Caki2 (cell line): ENCODE data around the gene PRR5. TPM values are rescaled to one million over a fixed set of nuclear protein-coding genes. Genes with fewer than 3 reads are reported as not detected.

Experiments
- DNase-seq: peaks from one replicate; pipeline ENCODE4 v3.0.0-alpha.2; 2015; ENCODE audit warnings: low read depth
- in situ Hi-C: cut with HindIII; loops from 2 replicates; pipeline ENCODE4 v1.10.0; 2016; ENCODE audit warnings: low sequenced_read_pairs, low pct_unique_long_range_greater_than_20kb, mixed read lengths
- total RNA-seq: library from RNA; depleted of rRNA; stranded (reverse); fragments of >200 nt; shearing (Covaris generic); gene quantifications from 2 replicates; pipeline ENCODE4 v1.2.3, GENCODE V29; 2014; ENCODE audit warnings: low replicate concordance

Gene PRR5
- total RNA-seq, 1 experiment from 2014 or later = 65.0 TPM

DNA sequence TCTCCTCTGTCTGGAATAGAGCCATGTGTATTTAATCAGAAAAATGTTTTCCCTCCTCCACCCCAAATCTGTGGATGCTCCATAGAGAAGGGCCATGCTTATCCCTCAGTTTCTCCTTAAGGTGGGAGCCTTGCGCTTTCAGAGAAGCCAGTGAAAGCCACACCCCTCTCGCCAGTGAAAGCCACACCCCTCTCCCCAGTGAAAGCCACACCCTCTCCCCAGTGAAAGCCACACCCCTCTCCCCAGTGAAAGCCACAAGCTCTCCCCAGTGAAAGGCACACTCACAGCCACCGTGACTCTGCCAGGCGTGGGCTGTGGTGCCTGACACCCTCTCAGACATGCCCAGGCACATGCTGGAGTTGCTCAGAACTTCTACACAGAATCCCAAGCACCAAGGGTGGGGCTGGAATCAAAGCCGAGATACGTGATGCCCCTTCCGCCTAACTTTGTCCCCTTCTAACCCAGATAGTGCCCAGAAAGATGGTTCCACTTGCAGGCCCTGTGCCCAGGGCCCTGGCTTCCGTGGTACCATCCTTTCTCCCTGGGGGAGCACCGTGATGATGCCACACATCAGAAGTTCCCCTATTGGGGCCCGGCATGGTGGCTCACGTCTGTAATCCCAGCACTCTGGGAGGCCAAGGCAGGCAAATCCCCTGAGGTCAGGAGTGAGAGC lies 16.5 kb upstream of the PRR5 start:
- in situ Hi-C loops = no loop called here
- peak; percentile 92 for DNase-seq

DNA sequence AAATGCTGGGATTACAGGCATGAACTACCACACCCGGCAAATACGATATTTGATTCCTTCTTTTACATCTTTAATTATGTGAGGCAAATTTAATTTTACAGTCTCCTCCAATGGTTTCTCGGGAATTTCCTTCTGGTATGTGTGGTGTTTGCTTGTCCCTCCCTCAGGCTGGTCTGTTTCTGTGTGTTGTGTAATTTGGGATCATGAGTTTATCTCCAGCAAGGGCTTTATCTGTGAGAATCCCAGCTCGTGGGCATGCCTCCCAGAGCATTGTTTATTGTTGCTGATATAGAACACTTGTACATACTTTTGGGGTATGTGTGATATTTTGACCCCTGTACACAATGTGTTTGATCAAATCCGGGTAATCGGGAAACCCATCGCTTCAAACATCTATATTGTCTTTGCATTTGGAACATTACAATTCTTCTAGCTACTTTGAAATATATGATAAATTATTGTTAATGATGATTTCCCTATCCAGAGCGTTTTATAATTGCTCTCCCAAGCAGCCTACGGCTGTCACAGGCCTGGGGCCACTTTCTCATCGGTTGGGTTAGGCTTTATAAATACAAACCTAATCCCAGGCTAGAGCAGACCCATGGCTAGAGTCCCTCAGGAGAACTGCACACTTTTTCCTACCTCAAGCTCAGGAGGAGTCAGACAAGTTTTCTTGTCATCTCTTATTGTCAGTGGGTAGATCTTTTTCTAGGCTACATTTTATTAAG lies 15.0 kb upstream of the PRR5 start:
- in situ Hi-C loops = no loop called here
- no peak for DNase-seq

DNA sequence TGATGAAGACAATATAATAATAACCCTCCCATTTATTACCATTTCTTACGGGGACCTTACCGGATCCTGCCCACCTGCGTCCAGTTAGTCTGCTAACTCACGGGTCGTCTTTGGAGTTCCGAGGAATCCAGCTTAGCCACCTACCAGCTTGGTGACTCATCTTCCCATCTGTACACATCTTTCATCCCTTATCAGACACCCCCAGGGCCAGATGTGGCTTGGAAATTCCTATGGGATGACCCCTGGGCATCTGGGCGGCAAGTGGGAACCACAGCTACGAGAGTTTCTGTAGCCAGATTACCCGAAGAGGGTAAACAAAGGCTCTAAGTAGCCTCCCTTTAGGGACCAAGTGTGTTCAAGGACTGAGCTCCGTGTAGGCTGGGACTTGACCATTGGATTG lies 12.8 kb upstream of the PRR5 start:
- in situ Hi-C loops = no loop called here
- DNase-seq = no peak

DNA sequence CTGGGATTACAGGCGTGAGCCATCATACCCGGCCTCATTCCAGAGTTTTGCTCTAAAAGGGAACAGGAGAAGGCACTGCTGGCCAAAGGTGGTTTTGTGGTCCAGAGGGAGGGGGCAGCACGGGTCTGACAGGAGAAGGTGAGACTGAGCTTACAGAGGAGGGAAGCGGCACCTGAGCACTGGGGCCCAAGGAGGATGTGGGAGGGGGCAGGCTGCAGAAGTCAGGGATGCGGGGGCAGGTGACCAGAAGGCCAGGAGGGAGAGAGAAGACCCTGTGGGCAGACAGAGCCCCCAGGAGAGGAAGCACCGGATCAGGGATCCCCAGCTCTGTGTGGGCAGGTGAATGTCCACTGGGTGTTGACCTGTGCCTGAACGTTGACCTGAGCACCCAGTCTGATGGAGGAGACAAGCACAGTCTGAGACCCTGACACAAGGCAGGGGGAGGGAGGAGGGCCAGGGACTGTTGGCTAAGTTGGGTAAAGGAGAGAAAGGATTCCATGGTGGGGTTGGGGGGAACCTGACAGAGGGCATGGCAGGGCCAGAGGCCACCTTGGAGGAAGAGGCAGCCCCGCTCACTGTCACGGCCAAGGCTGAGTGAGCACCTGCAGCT lies 12.0 kb upstream of the PRR5 start:
- in situ Hi-C loops = no loop called here
- no peak for DNase-seq

DNA sequence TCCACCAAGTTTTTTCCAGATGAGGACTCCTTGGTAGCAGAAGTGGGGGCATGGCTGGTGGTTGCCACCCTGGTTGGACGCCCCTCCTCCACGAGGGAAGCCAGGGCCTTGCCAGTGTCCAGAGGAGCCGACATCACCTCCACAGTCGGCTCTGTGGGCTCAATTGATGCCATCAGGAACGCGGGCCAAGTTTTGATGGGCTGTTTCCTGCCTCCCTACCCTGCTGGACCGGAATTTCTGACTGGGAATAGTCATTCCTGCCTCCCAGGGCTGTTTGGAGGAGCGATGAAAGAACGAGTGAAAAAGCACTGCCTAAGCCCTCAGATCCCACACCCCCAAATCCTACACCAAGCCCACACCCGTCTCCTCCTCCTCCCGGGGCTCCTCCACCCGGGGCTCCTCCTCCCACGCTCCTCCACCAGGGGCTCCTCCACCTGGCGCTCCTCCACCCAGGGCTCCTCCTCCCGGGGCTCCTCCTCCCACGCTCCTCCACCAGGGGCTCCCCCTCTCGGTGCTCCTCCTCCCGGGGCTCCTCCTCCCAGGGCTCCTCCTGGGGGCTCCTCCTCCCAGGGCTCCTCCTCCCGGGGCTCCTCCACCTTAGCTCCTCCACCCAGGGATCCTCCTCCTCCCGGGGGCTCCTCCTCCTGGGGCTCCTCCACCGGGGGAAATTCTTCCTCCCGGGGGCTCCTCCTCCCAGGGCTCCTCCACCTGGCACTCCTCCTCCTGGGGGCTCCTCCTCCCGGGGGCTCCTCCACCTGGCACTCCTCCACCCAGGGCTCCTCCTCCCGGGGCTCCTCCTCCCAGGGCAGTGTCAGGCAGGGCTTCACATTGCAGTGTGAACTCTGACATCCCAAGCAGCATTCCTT lies 10.0 kb upstream of the PRR5 start:
- in situ Hi-C loops = no loop called here
- peak; percentile 27 for DNase-seq

DNA sequence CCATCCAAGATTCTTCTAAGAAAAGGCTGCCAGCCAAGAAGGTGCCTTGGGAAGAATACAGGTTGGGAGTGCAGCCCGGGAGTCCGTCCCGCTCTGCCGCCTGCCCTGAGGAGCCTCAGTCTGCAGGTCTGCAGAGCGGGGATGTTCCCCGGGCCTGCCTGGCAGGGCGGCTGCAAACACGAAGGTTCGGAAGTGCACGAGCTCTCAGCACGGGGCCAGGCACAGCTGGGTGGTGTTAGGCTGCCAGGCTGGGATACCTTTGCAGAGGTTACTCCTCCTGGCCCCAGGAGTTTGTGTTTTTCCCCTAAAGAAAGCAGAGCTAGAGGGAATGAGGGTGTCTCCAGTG lies 9.4 kb upstream of the PRR5 start:
- no peak for DNase-seq
- in situ Hi-C loops = no loop called here

DNA sequence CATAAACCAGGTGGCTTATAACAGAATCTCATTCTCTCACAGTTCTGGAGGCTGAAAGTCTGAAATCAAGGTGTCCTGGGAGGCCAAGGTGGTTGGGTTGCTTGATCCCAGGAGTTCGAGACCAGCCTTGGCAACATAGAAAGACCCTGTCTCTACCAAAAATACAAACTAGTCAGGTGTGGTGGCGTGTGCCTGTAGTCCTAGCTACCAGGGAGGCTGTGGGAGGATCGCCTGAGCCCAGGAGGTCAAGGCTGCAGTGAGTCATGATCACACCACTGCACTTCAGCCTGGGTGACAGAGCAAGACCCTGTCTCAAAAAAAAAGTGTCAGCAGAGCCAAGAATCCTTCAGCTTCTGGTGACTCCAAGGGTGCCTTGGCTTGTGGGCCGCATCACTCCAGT lies 8.9 kb upstream of the PRR5 start:
- peak; percentile 40 for DNase-seq
- in situ Hi-C loops = no loop called here

DNA sequence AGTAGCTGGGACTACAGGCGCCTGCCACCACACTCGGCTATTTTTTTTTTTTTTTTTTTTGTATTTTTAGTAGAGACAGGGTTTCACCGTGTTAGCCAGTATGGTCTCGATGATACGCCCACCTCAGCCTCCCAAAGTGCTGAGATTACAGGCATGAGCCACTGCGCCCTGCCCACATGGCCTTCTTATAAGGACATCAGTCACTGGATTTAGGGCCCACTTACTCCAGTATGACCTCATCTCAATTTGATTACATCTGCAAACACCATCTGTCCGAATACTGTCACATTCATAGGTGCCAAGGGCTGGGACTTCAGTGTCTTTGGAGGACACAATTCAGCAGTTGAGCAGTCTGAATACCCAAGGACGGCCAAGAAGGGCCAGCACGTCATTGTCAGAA lies 8.2 kb upstream of the PRR5 start:
- no peak for DNase-seq
- in situ Hi-C loops = no loop called here

DNA sequence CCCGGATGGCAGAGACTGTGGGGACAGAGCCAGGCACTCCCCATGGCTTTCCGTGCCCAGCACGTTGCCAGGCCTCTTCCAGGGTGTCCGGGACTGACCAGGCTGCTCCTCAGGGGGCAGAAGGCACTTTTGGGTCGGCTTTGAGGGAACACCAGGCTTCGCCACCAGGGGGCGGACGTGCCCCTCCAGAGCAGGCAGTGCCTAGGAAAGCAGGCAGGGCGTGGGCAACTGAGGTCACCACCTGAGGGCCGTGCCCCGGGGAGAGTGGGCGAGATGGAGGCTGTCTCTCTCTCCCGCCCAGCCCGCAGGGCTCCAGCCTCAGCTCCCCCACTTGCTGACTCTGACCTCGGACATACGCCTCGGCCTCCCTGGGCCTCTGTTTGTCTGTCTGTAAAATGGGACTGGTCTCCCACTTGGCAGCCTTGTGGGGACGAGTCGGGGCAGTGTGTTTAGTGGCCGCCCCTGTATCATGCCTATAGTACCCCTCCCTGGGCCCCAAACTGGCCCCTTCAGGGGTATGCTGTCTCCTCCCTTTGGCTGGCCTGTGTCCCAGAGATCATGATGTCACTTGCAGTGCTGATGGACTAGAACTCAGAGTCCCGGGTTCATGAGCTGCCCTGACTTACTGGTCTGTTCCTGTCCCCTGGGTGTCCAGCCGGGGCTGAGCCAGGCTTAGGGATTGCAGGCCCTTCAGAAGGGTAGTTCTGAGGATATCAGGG lies 4.4 kb upstream of the PRR5 start:
- peak; percentile 67 for DNase-seq

DNA sequence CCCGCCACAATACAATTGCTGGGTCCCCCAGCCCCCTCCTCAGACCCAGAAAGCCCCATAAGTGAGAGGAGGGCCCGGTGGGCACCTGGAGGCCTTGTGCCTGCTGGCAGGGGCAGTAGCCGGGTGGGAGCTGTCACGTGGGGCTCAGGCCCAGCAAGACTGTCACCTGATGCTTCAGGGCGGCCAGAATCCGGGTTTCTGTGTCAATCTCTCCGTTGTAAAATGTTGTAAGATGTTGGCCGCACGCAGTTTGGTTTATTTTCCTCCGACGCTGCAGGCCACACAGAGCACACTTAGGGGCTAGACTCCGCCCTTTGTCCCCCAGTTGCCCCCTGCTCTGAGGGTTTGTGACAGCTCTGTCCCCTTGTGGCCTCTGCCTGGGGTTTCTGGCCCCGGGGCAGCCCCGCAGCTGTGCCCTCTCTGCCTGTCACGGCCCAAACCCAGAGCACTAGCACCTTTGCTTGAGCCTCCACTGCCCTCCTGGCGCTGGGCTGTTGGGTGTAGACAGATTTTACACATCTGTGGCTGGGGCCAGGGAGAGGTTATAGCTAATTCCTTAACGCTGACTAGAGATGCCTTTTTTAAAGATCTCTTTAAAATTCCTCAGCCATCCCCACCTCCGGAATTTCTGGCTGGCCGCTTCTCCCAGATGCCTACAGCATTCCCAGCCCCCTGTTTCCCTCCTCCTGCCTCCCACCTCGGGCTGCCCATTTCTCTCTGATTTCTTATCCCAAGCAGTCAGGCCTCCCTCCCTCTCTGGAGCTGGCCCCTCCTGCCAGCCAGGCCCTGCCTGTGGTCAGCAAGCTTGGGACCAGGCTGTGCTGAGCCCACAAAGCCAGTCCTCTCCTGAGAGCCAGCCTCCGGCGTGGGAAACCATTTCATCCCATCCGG lies 3.2 kb upstream of the PRR5 start:
- in situ Hi-C loops = no loop called here

More for the DNA sequence above, 4.4 kb upstream of the PRR5 start:
- in situ Hi-C loops = no loop called here

DNA sequence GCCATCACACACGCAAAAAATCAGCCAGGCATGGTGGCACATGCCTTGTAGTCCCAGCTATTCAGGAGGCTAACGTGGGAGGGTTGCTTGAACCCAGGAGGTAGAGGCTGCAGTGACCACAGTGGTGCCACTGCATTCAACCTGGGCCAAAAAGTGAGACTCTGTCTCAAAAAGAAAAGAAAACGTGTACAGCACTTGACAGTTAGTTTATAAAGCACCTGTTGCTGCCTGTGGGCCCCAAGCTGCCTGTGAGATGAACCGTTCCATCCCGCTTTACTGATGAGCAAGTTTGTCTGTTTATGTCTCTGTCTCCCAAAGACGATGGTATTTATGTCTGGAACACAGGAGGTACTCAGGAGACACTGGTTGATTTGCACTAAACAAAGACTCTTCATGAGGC lies 1.5 kb upstream of the PRR5 start:
- in situ Hi-C loops = no loop called here

More for the DNA sequence above, 3.2 kb upstream of the PRR5 start:
- peak; percentile 87 for DNase-seq

DNA sequence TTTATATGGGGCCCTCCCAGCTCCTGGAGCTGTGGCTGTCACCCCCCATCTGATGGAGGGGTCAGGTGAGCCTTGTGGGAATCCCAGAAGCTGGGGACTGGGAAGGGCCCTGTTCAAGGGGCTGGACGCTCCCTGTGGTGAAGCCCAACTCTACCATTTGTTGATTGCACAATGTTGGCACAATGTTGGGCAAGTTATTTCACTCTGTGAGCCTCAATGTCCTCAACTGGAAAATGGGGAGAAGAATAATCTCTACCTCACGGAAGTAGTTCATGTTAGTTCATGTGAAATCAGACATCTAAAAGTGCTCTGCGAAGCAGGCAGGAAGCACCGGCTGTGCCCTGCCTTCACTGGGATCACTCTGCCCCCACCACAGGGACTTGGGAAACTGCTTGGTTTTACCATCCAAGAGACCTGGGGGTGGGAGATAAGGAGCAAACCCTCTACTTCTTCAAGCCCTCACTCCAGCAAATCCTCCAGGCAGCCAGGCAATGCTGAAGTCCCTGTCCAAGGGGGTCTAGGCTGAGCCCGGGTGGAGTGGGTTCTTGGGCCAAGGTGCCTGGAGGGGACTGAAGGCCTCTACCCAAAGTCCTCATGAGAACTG lies 715 bp upstream of the PRR5 start:
- no peak for DNase-seq
- in situ Hi-C loops = no loop called here

More for the DNA sequence above, 1.5 kb upstream of the PRR5 start:
- DNase-seq = no peak

DNA sequence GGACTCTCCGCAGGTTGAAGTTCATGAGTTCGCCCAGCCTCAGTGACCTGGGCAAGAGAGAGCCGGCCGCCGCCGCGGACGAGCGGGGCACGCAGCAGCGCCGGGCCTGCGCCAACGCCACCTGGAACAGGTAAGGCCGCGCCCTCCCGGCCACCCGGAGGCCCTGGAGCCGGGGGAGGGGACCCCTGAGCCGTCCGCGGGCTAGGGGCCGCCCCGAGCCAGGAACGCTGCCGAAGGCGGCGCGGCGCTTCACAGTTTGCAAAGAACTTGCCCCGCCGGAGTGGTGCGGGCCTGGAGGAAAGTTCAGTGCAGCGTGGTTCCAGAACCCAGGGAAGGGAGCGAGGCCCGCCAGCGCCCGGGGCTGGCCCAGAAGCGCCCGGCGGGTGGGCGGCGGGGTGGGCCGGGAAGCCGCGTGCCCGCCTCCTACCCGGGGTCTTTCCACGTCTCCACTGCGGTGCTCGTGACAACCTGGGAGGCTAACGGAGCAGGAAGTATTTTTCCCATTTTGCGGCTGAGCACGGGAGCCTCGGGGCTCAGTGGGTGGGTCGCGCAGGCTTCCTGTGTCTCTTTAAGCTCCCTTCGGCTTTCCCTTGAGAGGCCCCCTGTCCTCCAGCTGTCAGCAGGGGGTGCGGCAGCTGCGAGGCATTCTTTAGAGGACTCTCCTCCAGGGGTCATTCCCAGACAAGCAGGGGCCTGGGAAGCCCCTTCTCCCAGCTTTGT lies 635 bp downstream of the PRR5 start:
- DNase-seq = peak; percentile 30
- in situ Hi-C loops = no loop called here

DNA sequence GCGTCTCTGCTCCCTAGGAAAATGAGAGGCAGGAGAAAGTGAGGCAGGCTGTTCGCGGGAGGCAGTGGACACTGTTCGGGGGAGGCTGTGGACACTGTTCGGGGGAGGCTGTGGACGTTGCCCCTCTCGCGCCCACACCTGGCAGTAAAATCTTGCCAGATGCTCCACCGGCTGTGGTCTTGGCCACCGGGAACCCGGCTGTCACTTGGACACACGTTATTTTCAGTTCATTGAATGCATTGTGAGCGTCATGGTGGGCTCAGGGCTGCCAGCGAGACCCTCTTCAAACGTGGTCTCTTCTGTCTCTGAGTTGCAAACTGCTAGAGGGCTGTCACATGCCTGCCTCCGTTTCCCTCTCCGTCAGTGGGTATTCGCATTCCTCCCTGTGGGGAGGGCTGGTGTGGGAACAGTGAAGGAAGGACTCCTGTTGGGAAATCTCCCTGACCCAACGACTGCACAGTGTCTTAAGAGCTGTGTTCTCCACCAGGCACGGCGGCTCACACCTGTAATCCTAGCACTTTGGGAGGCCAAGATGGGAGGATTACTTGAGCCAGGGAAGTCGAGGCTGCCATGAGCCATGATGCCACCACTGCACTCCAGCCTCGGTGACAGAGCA lies 1.4 kb downstream of the PRR5 start:
- in situ Hi-C loops = no loop called here
- DNase-seq = no peak

DNA sequence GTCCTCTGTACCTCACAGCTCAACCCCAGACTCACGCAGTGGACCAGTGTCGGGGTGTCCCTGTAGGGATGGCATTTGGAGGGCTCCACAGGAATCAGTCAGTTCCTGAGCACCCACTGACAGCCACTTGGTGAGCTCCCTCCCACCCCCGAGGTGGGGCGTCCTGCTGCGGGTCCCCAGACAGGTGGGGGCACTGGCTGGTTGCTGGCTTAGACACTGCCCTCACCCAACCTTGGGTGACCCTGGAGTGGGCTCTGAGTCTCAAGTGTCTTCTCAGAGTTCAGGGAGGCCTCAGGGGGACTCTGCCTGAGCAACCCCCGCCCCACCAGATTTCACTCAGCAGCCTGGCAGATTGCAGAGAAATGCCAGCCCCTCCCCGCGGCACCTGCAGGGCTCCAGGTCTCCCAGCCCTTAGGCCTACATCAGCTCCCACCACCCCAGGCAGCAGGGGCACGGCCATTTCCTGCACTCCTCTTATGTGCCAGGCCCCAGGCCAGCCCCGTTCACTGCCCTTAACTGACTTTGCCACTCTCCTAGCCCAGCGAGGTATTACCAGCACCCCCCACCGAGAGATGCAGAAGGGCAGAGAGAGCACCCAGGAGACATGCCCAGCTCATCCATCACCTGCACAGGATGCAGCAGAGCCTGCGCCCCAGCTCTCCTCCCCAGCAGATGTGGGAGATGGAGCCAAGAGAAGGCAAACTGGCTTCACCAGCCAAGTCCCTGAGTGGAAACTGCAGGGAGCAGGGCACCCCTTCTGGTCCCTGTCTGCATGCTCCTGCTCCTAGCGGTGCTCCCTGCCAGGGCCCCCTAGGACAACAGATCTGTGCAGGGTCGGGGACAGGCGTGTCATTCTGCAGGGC lies 2.4 kb downstream of the PRR5 start:
- DNase-seq = no peak
- in situ Hi-C loops = no loop called here
